BLaER1 (cell line): ENCODE data around the gene MMD.
"Not testable (repeated sequence)": the region's sequence is repeated elsewhere in the genome, so short reads cannot be mapped to it uniquely, and the experiment has no call there.

ENCODE experiments used
- H3K27ac ChIP-seq: shearing (Covaris generic); formaldehyde crosslinking; 2 replicates; pipeline ENCODE4 v1.8.1; 2022
- H3K27me3 ChIP-seq: shearing (Covaris generic); formaldehyde crosslinking; 2 replicates; pipeline ENCODE4 v1.8.1; 2022
- H3K36me3 ChIP-seq: shearing (Covaris generic); formaldehyde crosslinking; 2 replicates; pipeline ENCODE4 v1.8.1; 2022
- H3K4me1 ChIP-seq: shearing (Covaris generic); formaldehyde crosslinking; 2 replicates; pipeline ENCODE4 v1.8.1; 2022
- H3K4me2 ChIP-seq: shearing (Covaris generic); formaldehyde crosslinking; 2 replicates; pipeline ENCODE4 v1.8.1; 2022
- H3K4me3 ChIP-seq: shearing (Covaris generic); formaldehyde crosslinking; 2 replicates; pipeline ENCODE4 v1.8.1; 2022
- H3K9ac ChIP-seq: shearing (Covaris generic); formaldehyde crosslinking; 2 replicates; pipeline ENCODE4 v1.8.1; 2022
- H3K9me3 ChIP-seq: shearing (Covaris generic); formaldehyde crosslinking; 2 replicates; pipeline ENCODE4 v1.8.1; 2022
- H4K20me1 ChIP-seq: shearing (Covaris generic); formaldehyde crosslinking; 2 replicates; pipeline ENCODE4 v1.8.1; 2022
- Cebpa-rat ChIP-seq: shearing (Covaris generic); IDR thresholded peaks from 2 replicates; pipeline ENCODE4 v1.8.1; 2022

Gene MMD

GRCh38 chr17:55413825-55414489 is 7.7 kb downstream of the MMD start:
- H3K4me1 ChIP-seq, result peaks cover 43% of the 10 kb centered on the region
- no peak for TF ChIP-seq Cebpa-rat
- no peaks in the 10 kb centered on the region for H3K27me3 ChIP-seq
- no peak overlapping the region for H3K9ac ChIP-seq
- no peak overlapping the region for H3K27ac ChIP-seq
- no peak overlapping the region for H3K4me2 ChIP-seq
- H3K36me3 ChIP-seq, result peaks cover 89% of the 10 kb centered on the region
- H3K9me3 ChIP-seq, result no peaks in the 10 kb centered on the region; the same call in 1 of the 2 replicates
- no peak overlapping the region for H3K4me3 ChIP-seq
- H4K20me1 ChIP-seq, result peaks cover 44% of the 10 kb centered on the region

GRCh38 chr17:55411463-55411855 is 10.2 kb downstream of the MMD start:
- Histone ChIP-seq H3K27me3 (no peaks in the 10 kb centered on the region), H3K9me3 (no peaks in the 10 kb centered on the region), H4K20me1 (peaks cover 20% of the 10 kb centered on the region), H3K4me2 (no peak overlapping the region), H3K4me1 (peaks cover 21% of the 10 kb centered on the region), H3K9ac (no peak overlapping the region), H3K27ac (no peak overlapping the region), H3K36me3 (peaks cover 90% of the 10 kb centered on the region), H3K4me3 (no peak overlapping the region)
- TF ChIP-seq Cebpa-rat, result no peak

- H3K4me2 ChIP-seq, result no peak overlapping the region
- no peak overlapping the region for H3K4me3 ChIP-seq
- H4K20me1 ChIP-seq, result peaks cover 14% of the 10 kb centered on the region
- H3K27ac ChIP-seq, result no peak overlapping the region
- peaks cover 90% of the 10 kb centered on the region for H3K36me3 ChIP-seq
- H3K9me3 ChIP-seq, result no peaks in the 10 kb centered on the region
- H3K27me3 ChIP-seq, result no peaks in the 10 kb centered on the region
- peaks cover 15% of the 10 kb centered on the region for H3K4me1 ChIP-seq
- H3K9ac ChIP-seq, result no peak overlapping the region
- no peak for TF ChIP-seq Cebpa-rat
Observed at GRCh38 chr17:55410722-55411462, 10.7 kb downstream of the MMD start.

GRCh38 chr17:55409030-55409800 is 12.4 kb downstream of the MMD start:
- peaks cover 99% of the 10 kb centered on the region for H3K36me3 ChIP-seq
- no peak for TF ChIP-seq Cebpa-rat
- no peak overlapping the region for H3K9ac ChIP-seq

GRCh38 chr17:55407641-55408566 is 13.7 kb downstream of the MMD start:
- no peak overlapping the region for H3K4me2 ChIP-seq
- no peaks in the 10 kb centered on the region for H3K27me3 ChIP-seq
- no peak overlapping the region for H3K27ac ChIP-seq
- TF ChIP-seq Cebpa-rat, result no peak
- no peaks in the 10 kb centered on the region for H4K20me1 ChIP-seq
- peaks cover 99% of the 10 kb centered on the region for H3K36me3 ChIP-seq
- H3K4me1 ChIP-seq, result peaks cover 15% of the 10 kb centered on the region
- H3K9me3 ChIP-seq, result no peaks in the 10 kb centered on the region
- H3K4me3 ChIP-seq, result no peak overlapping the region
- no peak overlapping the region for H3K9ac ChIP-seq

More at GRCh38 chr17:55409030-55409800, 12.4 kb downstream of the MMD start:
- Histone ChIP-seq H3K4me3 (no peak overlapping the region), H3K27me3 (no peaks in the 10 kb centered on the region), H3K9me3 (no peaks in the 10 kb centered on the region), H4K20me1 (no peaks in the 10 kb centered on the region), H3K4me2 (no peak overlapping the region), H3K4me1 (peaks cover 15% of the 10 kb centered on the region), H3K27ac (no peak overlapping the region)

- peaks cover 15% of the 10 kb centered on the region for H3K4me1 ChIP-seq
- H4K20me1 ChIP-seq, result no peaks in the 10 kb centered on the region
- H3K27ac ChIP-seq, result no peak overlapping the region
- H3K9ac ChIP-seq, result no peak overlapping the region
- TF ChIP-seq Cebpa-rat, result no peak
- H3K27me3 ChIP-seq, result no peaks in the 10 kb centered on the region
- H3K9me3 ChIP-seq, result no peaks in the 10 kb centered on the region
- H3K36me3 ChIP-seq, result peaks cover 99% of the 10 kb centered on the region
- H3K4me3 ChIP-seq, result no peak overlapping the region
- no peak overlapping the region for H3K4me2 ChIP-seq
Observed at GRCh38 chr17:55405600-55405999, 16.0 kb downstream of the MMD start.

- H3K27ac ChIP-seq, H3K4me3 ChIP-seq, H3K4me1 ChIP-seq, H3K9ac ChIP-seq, H4K20me1 ChIP-seq, H3K4me2 ChIP-seq, H3K27me3 ChIP-seq, H3K9me3 ChIP-seq: not testable (repeated sequence)
- H3K36me3 ChIP-seq, result peaks cover 99% of the 10 kb centered on the region
Observed at GRCh38 chr17:55404197-55404596, 17.4 kb downstream of the MMD start.

- Histone ChIP-seq H4K20me1 (no peaks in the 10 kb centered on the region), H3K27me3 (no peaks in the 10 kb centered on the region), H3K36me3 (peaks cover 99% of the 10 kb centered on the region), H3K4me2 (no peak overlapping the region), H3K4me3 (no peak overlapping the region), H3K27ac (no peak overlapping the region), H3K9ac (no peak overlapping the region), H3K9me3 (no peaks in the 10 kb centered on the region), H3K4me1 (no peaks in the 10 kb centered on the region)
- no peak for TF ChIP-seq Cebpa-rat
Observed at GRCh38 chr17:55402374-55402773, 19.3 kb downstream of the MMD start.

- peaks cover 99% of the 10 kb centered on the region for H3K36me3 ChIP-seq
- H3K27ac ChIP-seq, result no peak overlapping the region
- H3K4me1 ChIP-seq, result no peaks in the 10 kb centered on the region
- H3K27me3 ChIP-seq, result no peaks in the 10 kb centered on the region
- TF ChIP-seq Cebpa-rat, result no peak
- no peaks in the 10 kb centered on the region for H3K9me3 ChIP-seq
- no peak overlapping the region for H3K9ac ChIP-seq
- H3K4me2 ChIP-seq, result no peak overlapping the region
- H4K20me1 ChIP-seq, result no peaks in the 10 kb centered on the region
- no peak overlapping the region for H3K4me3 ChIP-seq
Observed at GRCh38 chr17:55398689-55399088, 22.9 kb downstream of the MMD start.
